Left ventricle myocardium superior (tissue), 1 donor: ENCODE data around the gene CTCF. TPM values are rescaled to one million over a fixed set of nuclear protein-coding genes. Genes with fewer than 3 reads are reported as not detected.
"Not testable (repeated sequence)": the region's sequence is repeated elsewhere in the genome, so short reads cannot be mapped to it uniquely, and the experiment has no call there.

Experiments used
- ATAC-seq: fragments of 200-7000 bp; cut with Tn5 transposase; one replicate; pipeline ENCODE4 v1.9.1; 2020; ENCODE audit warnings: mild to moderate bottlenecking, moderate library complexity
- DNase-seq: peaks from one replicate; pipeline ENCODE4 v3.0.0-alpha.2; 2020
- intact Hi-C: fragments of 100-400 bp; cut with micrococcal nuclease; formaldehyde crosslinking; loops from one replicate; pipeline ENCODE4 v1.11.0; 2022
- total RNA-seq: library from RNA; stranded (reverse); fragmentation: NEBNext Ultra II Directional; extraction: Animal tissue kit (Norgen Biotek cat#: 25700); gene quantifications from one replicate; pipeline ENCODE4 v1.2.1, GENCODE V29; 2021
- donor health status: DM: no; HTN: yes; CAD: no; lungs with severe emphysema.

CTCF gene
- total RNA-seq, 1 donor from 2014 or later = 32.8 TPM

DNA sequence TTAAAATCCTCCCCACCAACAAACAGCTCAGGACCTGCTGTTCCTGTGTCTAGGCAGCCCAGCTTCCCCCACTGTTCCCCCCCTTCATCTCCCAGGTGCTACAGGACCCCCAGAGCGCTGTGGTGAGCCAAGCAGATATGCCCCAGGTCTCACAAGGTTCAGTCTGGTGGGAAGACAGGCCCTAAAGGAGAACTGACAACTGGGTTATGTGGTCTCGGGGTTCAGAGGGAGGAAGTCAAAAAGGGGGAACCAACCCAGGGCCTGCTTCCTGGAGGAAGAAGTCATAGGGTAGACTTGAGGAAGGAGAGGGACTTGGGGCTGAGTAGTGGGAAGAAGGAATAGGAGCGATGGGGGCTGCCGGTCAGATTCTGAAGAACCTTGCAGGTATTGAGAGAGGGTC is 31.1 kb upstream of the CTCF start:
- ATAC-seq = no peak
- intact Hi-C loops = no loop called here
- DNase-seq = peak; percentile 15

DNA sequence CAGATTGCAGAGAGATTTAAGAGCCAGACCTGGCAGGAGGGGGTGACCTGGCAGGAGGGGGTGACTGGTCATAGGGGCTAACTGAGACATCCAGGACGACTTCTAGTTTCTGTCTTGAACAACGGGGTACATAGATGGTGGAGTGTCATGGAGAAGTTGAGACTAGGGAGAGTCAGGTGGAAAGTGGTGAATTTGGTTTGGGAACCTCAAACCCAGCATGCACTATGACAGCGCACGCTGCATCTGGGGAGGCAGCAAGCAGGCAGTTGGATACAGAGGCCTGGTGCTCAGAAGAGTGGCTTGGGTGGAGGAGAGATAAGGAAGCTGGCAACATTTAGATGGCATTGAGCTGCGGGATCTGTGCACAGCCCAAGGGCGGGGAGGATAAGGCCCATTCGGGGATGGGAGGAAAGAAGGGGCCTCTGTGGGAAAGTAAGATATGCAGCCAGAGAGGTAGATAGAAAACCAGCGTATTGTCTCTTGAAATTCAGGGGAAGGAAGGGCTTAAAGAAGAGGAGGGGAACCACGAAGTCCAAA is 29.2 kb upstream of the CTCF start:
- intact Hi-C loops = no loop called here
- ATAC-seq (no peak), DNase-seq (peak; percentile 37)

DNA sequence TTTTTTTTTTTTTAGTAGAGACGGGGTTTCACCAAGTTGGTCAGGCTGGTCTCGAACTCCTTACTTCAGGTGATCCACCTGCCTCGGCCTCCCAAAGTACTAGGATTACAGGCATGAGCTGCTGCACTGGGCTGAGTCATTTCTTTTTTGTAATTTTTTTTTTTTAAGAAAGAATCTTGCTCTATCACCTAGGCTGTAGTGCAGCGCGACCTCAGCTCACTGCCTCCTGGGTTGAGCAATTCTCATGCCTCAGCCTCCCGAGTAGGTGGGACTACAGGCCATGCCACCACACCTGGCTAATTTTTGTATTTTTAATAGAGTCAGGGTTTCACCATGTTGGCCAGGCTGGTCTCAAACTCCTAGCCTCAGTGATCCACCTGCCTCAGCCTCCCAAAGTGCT is 28.3 kb upstream of the CTCF start:
- DNase-seq = peak; percentile 3
- intact Hi-C loops, ATAC-seq: not testable (repeated sequence)

DNA sequence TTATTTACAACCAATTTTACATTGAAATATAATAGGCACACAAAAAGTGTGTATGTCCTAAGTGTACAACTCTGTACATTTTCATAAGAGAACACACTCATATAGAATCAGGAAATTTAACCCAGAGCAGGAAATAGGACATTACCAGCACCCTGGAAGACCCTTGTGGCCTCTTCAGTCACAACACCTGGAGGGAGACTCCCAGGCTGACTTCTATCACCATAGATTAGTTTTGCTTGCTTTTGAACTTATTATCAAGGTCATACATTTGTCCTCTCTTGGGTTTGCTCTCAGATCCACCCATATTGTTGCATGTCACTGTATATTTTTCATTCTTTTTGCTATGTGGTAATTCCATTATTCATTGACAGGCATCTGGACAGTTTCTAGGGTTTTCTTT is 27.9 kb upstream of the CTCF start:
- ATAC-seq = no peak
- DNase-seq = no peak
- intact Hi-C loops = no loop called here

DNA sequence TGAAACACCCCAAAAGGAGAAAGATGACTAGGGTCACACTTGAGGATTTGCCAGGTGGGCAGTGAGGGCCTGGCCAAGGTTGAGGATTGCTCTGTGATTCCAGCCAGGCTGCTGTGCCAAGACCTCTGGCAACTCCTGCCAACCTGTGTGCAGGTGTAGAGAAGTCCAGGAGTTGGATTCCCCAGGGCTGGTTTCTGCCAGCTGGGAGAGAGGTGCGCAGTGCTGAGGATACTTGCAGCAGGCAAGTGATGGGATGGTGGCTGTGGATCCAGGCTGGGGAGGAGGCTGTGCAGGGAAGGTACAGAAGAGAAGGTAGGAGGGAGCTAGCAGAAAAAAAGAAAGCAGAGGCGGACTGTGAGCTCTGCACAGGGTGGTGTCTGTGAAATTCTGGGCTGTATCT is 27.1 kb upstream of the CTCF start:
- ATAC-seq (no peak), DNase-seq (peak; percentile 13)
- intact Hi-C loops = no loop called here

DNA sequence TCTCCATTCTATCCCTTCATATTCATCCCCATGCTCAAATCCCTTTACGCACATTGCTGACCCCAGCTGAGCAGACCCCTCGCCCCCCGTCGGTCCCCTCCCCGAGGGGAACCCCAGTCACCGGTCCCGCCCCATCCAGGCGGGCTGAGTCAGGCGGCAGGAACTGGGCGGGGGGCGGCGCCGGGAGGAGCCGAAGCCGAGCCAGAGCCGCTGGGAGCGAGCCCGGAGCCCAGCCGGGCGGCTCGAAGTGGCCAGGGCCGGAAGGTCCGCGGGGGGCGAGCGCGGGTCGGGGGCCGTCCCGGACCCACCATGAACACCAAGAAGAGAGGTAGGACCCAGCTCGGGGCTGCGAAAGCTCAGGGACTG is 25.1 kb upstream of the CTCF start:
- peak; percentile 69 for ATAC-seq
- DNase-seq = peak; percentile 83
- intact Hi-C loops = no loop called here

DNA sequence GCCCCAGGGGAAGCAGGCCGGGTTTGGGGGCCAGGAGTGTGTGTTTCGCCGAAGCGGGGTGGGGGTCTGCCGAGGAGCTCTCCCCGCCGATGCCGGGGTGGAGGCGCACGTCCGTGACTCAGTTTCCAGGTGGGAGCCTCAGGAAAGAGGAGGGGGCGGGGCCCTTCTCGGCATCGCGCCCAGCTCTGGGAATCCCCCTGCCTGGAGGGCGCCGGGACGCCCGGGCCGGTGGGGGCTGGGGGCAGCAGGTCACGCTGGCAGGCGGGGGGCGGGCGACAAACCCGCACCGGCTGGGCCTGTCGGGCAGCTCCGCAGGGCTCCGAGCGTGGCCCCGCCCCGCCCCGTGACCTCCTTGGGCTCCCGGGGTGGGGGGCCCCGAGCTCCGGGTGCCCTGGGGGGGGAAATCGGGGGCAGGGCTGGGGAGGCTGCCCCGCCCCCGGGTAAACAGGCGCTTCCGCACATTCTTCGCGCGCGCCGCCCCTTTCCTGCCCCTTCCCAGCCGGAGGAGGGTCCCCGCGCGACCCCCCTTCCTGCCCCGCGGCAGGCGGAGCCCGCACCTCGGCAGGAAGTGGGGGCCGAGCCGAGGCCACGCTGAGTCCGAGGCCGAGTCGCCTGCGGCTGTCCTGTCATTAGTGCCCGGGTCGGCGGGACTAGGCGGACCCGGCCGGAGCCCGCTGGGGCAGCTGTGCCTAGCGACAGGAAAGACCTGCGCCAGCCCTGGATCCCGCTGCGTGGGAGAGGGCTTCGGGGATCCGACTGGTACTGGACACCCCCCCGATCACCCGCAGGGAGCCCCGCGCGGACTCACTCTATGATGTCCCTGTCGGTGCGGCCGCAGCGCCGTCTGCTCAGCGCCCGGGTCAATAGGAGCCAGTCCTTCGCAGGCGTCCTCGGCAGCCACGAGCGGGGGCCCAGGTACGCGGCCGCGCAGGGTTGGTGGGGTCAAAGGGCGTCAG is 24.4 kb upstream of the CTCF start:
- intact Hi-C loops = no loop called here
- peak; percentile 82 for DNase-seq

DNA sequence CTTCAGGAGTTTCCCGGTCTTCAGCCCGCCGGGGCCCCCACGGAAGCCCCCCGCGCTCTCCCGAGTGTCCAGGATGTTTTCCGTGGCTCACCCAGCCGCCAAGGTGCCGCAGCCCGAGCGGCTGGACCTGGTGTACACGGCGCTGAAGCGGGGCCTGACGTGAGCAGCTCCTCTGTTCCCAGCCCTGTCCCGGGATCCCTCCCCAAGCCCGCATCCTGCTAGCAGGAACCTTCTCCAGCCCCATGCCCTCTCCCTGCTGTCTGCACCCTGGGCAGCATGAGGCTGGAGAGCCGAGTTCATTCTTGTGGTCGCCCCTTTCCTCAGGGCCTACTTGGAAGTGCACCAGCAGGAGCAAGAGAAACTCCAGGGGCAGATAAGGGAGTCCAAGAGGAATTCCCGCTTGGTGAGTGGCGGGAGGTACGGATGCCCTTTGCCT is 23.6 kb upstream of the CTCF start:
- DNase-seq = no peak
- intact Hi-C loops = no loop called here
- ATAC-seq = no peak

More for the DNA sequence above, 24.4 kb upstream of the CTCF start:
- peak; percentile 65 for ATAC-seq

DNA sequence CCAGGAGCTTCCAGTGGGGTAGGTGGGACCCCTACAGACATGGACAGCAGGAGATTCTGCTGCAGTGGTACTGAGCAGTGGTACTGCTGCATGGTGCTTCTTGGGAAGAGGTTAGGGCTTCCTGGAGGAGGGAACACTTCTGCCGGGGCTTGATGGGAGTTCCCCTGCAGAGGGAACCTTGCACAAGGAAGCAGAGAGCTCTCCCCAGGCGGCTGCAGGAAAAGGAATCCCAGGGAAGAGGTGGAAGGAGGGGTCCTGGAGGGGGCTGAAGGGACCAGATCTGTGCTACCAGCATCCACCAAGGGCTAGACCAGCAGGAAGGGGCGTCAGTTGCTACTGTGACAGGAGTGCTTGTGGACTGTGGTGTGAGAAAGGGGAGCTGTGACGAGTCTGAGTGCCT is 23.1 kb upstream of the CTCF start:
- ATAC-seq (no peak), DNase-seq (peak; percentile 13)
- intact Hi-C loops = no loop called here

DNA sequence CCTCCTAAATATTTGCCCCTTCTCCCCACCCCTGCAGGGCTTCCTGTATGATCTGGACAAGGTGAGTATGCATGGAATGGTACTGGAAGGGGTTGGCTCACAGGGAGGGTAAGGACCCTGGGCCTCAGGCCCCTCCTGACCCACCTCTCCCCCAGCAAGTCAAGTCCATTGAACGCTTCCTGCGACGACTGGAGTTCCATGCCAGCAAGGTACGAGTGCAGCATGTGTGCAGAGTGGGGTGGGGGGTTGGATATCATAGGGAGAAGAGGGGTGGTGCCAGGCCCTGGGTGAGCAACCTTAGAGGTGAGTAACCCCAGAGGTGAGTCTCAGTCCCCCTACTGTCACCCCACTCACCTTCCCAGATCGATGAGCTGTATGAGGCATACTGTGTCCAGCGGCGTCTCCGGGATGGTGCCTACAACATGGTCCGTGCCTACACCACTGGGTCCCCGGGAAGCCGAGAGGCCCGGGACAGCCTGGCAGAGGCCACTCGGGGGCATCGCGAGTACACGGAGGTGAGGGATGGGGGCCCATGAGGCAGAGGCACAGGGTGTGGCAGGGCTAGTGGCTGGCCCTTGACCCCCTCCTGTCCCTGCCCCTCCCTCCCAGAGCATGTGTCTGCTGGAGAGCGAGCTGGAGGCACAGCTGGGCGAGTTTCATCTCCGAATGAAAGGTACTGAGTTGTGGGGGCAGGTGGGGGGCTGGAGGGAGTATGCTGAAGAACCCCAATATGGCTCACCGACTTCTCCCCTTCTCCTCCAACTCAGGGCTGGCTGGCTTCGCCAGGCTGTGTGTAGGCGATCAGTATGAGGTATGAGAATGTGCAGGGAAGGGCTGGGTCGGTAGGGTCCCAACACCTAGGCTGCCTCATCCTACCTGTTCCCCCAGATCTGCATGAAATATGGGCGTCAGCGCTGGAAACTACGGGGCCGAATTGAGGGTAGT is 22.4 kb upstream of the CTCF start:
- ATAC-seq (no peak), DNase-seq (peak; percentile 31)
- intact Hi-C loops = no loop called here

DNA sequence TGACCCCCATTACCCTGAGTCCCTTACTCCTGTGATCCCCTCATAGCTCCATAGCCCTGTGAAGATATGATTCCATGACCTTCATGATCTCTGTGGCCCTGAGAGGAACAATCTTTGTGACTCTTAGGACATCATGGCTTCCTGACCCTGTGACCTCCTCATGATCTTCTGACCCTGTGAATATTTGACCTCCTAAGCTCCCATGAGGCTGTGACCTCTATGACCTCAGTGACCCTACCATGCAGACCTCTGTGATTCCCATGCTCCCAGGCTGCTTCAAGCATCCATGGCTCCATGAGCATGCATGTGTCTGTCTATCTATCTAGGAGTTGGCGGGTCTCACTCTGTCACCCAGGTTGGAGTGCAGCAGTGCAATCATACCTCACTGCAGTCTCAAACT is 21.6 kb upstream of the CTCF start:
- ATAC-seq = no peak
- no peak for DNase-seq
- intact Hi-C loops = no loop called here

DNA sequence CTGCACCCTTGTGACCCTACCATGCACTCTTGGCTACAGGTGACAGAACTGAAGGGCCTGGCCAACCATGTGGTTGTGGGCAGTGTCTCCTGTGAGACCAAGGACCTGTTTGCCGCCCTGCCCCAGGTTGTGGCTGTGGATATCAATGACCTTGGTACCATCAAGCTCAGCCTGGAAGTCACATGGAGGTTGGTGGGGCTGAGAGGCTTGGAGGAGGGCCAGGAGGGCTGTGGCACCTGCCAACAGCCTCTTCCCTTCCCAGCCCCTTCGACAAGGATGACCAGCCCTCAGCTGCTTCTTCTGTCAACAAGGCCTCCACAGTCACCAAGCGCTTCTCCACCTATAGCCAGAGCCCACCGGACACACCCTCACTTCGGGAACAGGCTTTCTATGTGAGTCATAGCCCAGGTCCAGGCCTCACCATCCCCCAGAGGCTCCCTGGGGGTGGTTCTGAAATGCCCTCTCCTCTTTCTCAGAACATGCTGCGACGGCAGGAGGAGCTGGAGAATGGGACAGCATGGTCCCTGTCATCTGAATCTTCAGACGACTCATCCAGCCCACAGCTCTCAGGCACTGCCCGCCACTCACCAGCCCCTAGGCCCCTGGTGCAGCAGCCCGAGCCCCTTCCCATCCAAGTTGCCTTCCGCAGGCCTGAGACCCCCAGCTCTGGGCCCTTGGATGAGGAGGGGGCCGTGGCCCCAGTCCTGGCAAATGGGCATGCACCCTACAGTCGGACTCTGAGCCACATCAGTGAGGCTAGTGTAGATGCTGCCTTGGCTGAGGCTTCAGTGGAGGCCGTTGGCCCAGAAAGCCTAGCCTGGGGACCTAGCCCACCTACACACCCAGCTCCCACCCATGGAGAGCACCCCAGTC is 20.7 kb upstream of the CTCF start:
- intact Hi-C loops = no loop called here
- peak; percentile 23 for ATAC-seq
- peak; percentile 74 for DNase-seq

DNA sequence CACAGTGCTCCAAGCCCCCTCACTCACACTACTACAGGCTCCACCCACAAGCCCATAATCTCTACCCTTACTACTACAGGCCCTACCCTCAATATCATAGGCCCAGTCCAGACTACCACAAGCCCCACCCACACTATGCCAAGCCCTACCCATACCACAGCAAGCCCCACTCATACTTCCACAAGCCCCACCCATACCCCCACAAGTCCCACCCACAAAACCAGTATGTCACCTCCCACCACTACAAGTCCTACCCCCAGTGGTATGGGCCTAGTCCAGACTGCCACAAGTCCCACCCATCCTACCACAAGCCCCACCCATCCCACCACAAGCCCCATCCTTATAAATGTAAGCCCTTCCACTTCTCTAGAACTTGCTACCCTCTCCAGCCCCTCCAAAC is 19.9 kb upstream of the CTCF start:
- intact Hi-C loops = no loop called here
- peak; percentile 43 for DNase-seq
- peak; percentile 4 for ATAC-seq

DNA sequence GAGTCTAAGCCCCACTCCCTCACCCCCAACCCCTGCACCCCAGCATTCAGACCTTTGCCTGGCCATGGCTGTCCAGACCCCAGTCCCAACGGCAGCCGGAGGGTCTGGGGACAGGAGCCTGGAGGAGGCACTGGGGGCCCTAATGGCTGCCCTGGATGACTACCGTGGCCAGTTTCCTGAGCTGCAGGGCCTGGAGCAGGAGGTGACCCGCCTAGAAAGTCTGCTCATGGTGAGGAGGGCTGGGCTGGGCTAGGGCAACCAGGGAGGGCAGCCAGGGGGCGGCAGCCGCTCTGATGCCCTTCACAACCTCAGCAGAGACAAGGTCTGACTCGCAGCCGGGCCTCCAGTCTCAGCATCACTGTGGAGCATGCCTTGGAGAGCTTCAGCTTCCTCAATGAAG is 19.3 kb upstream of the CTCF start:
- DNase-seq (peak; percentile 21), ATAC-seq (no peak)
- intact Hi-C loops = no loop called here

DNA sequence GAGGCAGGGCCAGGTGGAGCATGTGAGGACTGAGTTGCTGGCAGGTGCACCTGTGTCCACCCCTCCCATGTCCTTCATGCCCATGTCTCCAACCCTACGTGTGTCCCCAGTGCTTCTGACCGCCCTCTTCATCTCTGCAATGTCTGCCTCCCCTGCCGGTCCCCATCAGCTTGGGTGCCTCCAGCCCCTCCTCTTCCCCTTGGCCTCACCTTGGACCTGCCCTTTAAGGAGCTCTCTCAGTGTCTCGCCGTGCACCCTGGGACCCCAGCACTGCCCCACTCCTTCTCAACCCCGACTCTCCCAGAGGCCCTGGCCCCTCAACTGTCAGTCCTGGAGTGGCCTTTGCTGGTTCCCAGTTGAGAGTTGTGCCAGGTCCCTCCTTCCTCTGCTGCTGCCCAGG is 18.7 kb upstream of the CTCF start:
- intact Hi-C loops = no loop called here
- ATAC-seq (no peak), DNase-seq (peak; percentile 27)

DNA sequence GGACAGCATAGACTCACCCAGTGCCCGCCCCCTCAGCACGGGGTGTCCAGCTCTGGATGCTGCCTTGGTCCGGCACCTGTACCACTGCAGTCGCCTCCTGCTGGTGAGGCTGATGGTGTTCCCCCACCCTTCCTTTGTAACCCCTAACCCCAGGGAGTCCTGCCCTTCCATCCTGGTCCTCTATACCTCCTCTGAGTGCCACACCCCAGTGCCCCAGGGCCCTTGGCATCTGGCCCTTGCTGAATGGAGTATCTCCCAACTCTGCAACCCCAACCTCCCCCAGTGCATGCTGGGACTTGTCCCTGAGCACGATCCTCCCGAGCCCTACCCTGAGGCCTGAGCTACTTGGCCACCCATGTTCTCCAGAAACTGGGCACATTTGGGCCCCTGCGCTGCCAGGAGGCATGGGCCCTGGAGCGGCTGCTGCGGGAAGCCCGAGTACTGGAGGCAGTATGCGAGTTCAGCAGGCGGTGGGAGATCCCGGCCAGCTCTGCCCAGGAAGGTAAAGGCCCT is 17.9 kb upstream of the CTCF start:
- intact Hi-C loops = no loop called here
- ATAC-seq (no peak), DNase-seq (peak; percentile 26)

DNA sequence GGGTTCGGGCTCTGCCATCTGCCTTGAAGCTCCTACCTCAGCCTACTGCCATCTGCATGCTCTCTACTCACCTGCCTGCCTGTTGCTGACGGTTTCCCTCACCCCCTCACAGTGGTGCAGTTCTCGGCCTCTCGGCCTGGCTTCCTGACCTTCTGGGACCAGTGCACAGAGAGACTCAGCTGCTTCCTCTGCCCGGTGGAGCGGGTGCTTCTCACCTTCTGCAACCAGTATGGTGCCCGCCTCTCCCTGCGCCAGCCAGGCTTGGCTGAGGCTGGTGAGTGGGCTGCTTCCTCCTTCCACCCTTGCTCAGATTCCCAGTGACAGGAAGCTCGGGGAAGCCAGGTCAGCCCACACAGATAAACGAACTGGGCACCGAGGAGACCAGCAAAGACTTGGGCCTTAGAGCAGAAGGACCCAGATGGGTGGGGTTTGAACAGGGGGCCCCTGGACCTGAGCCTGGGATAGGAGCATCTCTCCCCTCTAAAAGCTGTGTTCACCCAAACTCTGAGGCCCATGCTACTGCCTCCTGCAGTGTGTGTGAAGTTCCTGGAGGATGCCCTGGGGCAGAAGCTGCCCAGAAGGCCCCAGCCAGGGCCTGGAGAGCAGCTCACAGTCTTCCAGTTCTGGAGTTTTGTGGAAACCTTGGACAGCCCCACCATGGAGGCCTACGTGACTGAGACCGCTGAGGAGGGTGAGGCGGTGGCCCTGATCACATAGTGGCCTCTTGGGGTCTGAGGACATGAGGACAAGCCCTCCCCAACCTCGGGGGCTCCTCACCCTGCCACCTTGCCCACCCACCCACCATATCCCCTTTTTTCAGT is 17.3 kb upstream of the CTCF start:
- ATAC-seq = no peak
- peak; percentile 28 for DNase-seq
- intact Hi-C loops = no loop called here

DNA sequence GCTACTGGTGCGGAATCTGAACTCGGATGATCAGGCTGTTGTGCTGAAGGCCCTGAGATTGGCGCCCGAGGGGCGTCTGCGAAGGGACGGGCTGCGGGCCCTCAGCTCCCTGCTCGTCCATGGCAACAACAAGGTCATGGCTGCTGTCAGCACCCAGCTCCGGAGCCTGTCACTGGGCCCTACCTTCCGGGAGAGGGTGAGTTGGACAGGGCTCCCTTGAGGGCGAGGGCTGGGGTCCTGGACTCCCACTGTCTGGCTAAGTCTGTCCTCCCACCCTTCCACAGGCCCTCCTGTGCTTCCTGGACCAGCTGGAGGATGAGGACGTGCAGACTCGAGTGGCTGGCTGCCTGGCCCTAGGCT is 16.7 kb upstream of the CTCF start:
- intact Hi-C loops = no loop called here
- DNase-seq (no peak), ATAC-seq (no peak)
